ENCODE data around the gene GALNT18. TPM values are rescaled to one million over a fixed set of nuclear protein-coding genes. Genes with fewer than 3 reads are reported as not detected.

Gene GALNT18
- polyA plus RNA-seq, 1 donor (not counting 4 experiments of a cell fraction or from before 2014, with no cell fraction given): 27.2 TPM

- FAIRE-seq (no peak), DNase-seq (ENCODE audit: low read depth, low spot score) (no peak)
- Histone ChIP-seq H3K36me3 (ENCODE audit: control insufficient read depth in 2 of 2, extremely low read depth in 1 of 2, insufficient read depth in 2 of 2, low read length in 2 of 2) (no peaks in the 10 kb centered on the region), H3K9me3 (ENCODE audit: control insufficient read depth, low read depth, low read length) (peaks cover 2% of the 10 kb centered on the region), H3K9ac (ENCODE audit: control insufficient read depth, extremely low read depth, insufficient read depth, low read length) (no peak overlapping the region), H4K20me1 (ENCODE audit: control insufficient read depth, extremely low read depth, insufficient read depth, low read length) (no peaks in the 10 kb centered on the region), H3K27me3 (ENCODE audit: control insufficient read depth, extremely low read depth, insufficient read depth, low read length) (peaks cover 21% of the 10 kb centered on the region), H3K4me2 (ENCODE audit: control insufficient read depth, extremely low read depth, insufficient read depth, low read depth, low read length) (no peak overlapping the region), H3K27ac (ENCODE audit: control insufficient read depth, insufficient read depth, low read length) (no peak overlapping the region), H3K79me2 (ENCODE audit: control insufficient read depth, insufficient read depth, low read length) (no peaks in the 10 kb centered on the region), H3K4me3 (ENCODE audit: control insufficient read depth in 2 of 3, extremely low read depth in 1 of 3, insufficient read depth in 2 of 3, low read depth in 1 of 3, low read length in 3 of 3) (no peak overlapping the region), H3K4me1 (ENCODE audit: control insufficient read depth, extremely low read depth, insufficient read depth, low read length) (no peaks in the 10 kb centered on the region), H2AFZ (ENCODE audit: control insufficient read depth, low read length) (no peak overlapping the region), H3K9me1 (ENCODE audit: control insufficient read depth, extremely low read depth, insufficient read depth, low read length) (no peaks in the 10 kb centered on the region)
- dilution Hi-C loops (cut with MboI; ENCODE audit: extremely low pct_ligation_motif_present, low sequenced_read_pairs): no loop called here
- TF ChIP-seq EZH2 (IDR thresholded peaks at IDR 0.05; ENCODE audit: low read length): no peak
- TF ChIP-seq, protein P1, sequence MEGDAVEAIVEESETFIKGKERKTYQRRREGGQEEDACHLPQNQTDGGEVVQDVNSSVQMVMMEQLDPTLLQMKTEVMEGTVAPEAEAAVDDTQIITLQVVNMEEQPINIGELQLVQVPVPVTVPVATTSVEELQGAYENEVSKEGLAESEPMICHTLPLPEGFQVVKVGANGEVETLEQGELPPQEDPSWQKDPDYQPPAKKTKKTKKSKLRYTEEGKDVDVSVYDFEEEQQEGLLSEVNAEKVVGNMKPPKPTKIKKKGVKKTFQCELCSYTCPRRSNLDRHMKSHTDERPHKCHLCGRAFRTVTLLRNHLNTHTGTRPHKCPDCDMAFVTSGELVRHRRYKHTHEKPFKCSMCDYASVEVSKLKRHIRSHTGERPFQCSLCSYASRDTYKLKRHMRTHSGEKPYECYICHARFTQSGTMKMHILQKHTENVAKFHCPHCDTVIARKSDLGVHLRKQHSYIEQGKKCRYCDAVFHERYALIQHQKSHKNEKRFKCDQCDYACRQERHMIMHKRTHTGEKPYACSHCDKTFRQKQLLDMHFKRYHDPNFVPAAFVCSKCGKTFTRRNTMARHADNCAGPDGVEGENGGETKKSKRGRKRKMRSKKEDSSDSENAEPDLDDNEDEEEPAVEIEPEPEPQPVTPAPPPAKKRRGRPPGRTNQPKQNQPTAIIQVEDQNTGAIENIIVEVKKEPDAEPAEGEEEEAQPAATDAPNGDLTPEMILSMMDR (optimal IDR thresholded peaks at IDR 0.05 in 1 of 3, IDR thresholded peaks at IDR 0.05 in 1 of 3, conservative IDR thresholded peaks at IDR 0.05 in 1 of 3; ENCODE audit: extremely low read depth in 1 of 3, insufficient read depth in 2 of 3, low read length in 3 of 3): no peak
Observed at GRCh38 chr11:11665407-11665806, 43.6 kb upstream of the GALNT18 start.

GRCh38 chr11:11663907-11664306, 42.1 kb upstream of the GALNT18 start:
- Histone ChIP-seq H3K79me2 (ENCODE audit: control insufficient read depth, insufficient read depth, low read length) (no peaks in the 10 kb centered on the region), H3K36me3 (ENCODE audit: control insufficient read depth in 2 of 2, extremely low read depth in 1 of 2, insufficient read depth in 2 of 2, low read length in 2 of 2) (no peaks in the 10 kb centered on the region), H3K9me1 (ENCODE audit: control insufficient read depth, extremely low read depth, insufficient read depth, low read length) (no peaks in the 10 kb centered on the region), H3K9ac (ENCODE audit: control insufficient read depth, extremely low read depth, insufficient read depth, low read length) (no peak overlapping the region), H3K4me1 (ENCODE audit: control insufficient read depth, extremely low read depth, insufficient read depth, low read length) (no peaks in the 10 kb centered on the region), H3K27me3 (ENCODE audit: control insufficient read depth, extremely low read depth, insufficient read depth, low read length) (peaks cover 21% of the 10 kb centered on the region), H3K4me2 (ENCODE audit: control insufficient read depth, extremely low read depth, insufficient read depth, low read depth, low read length) (no peak overlapping the region), H2AFZ (ENCODE audit: control insufficient read depth, low read length) (no peak overlapping the region), H3K9me3 (ENCODE audit: control insufficient read depth, low read depth, low read length) (peaks cover 2% of the 10 kb centered on the region), H3K27ac (ENCODE audit: control insufficient read depth, insufficient read depth, low read length) (no peak overlapping the region), H3K4me3 (ENCODE audit: control insufficient read depth in 2 of 3, extremely low read depth in 1 of 3, insufficient read depth in 2 of 3, low read depth in 1 of 3, low read length in 3 of 3) (no peak overlapping the region), H4K20me1 (ENCODE audit: control insufficient read depth, extremely low read depth, insufficient read depth, low read length) (no peaks in the 10 kb centered on the region)
- dilution Hi-C loops (cut with MboI; ENCODE audit: extremely low pct_ligation_motif_present, low sequenced_read_pairs): no loop called here
- FAIRE-seq (no peak), DNase-seq (ENCODE audit: low read depth, low spot score) (no peak)
- TF ChIP-seq, protein P1 (optimal IDR thresholded peaks at IDR 0.05 in 1 of 3, IDR thresholded peaks at IDR 0.05 in 1 of 3, conservative IDR thresholded peaks at IDR 0.05 in 1 of 3; ENCODE audit: extremely low read depth in 1 of 3, insufficient read depth in 2 of 3, low read length in 3 of 3): no peak

Data from keratinocyte (primary cell).